ENCODE data around the gene RCOR2. TPM values are rescaled to one million over a fixed set of nuclear protein-coding genes. Genes with fewer than 3 reads are reported as not detected.

The RCOR2 gene
- total and polyA plus RNA-seq, 2 of the 13 experiments (the other 11 are each of a cell fraction or from before 2014, with no cell fraction given) = 8.3 to 8.5 TPM

- TF ChIP-seq PCBP2 (optimal IDR thresholded peaks at IDR 0.05; ENCODE audit: low read depth, low read length, poor library complexity, severe bottlenecking) (no peak), ZNF687 (CRISPR knock-in tag; IDR thresholded peaks at IDR 0.05) (peak; percentile 41), SRY (CRISPR knock-in tag; IDR thresholded peaks at IDR 0.05) (no peak), KMT2A (CRISPR knock-in tag; IDR thresholded peaks at IDR 0.05) (no peak), ZEB1 (IDR thresholded peaks at IDR 0.05; ENCODE audit: insufficient replicate concordance, low read depth) (no peak), ERF (CRISPR knock-in tag; IDR thresholded peaks at IDR 0.05) (no peak), RAD51 (IDR thresholded peaks at IDR 0.05; ENCODE audit: borderline replicate concordance) (no peak), ZNF772 (CRISPR knock-in tag; IDR thresholded peaks at IDR 0.05) (0 out of 2 replicates have a peak, but pooled peaks have one; percentile 2), HINFP (CRISPR knock-in tag; IDR thresholded peaks at IDR 0.05; ENCODE audit: low read depth) (no peak), ZNF597 (CRISPR knock-in tag; IDR thresholded peaks at IDR 0.05) (no peak), TGIF2 (CRISPR knock-in tag; IDR thresholded peaks at IDR 0.05) (no peak), HBP1 (CRISPR knock-in tag; IDR thresholded peaks at IDR 0.05; ENCODE audit: low read depth) (no peak), ZFP36 (IDR thresholded peaks at IDR 0.05; ENCODE audit: borderline replicate concordance, low read depth, low read length, partially characterized antibody) (no peak), RFXAP (CRISPR knock-in tag; IDR thresholded peaks at IDR 0.05; ENCODE audit: borderline replicate concordance) (0 out of 2 replicates have a peak, but pooled peaks have one; percentile 43), ZNF331 (CRISPR knock-in tag; IDR thresholded peaks at IDR 0.05) (0 out of 2 replicates have a peak, but pooled peaks have one; percentile 15), ZNF670 (CRISPR knock-in tag; IDR thresholded peaks at IDR 0.05; ENCODE audit: borderline replicate concordance) (no peak), ZNF232 (CRISPR knock-in tag; IDR thresholded peaks at IDR 0.05; ENCODE audit: borderline replicate concordance) (no peak), ZNF639 (CRISPR knock-in tag; conservative IDR thresholded peaks at IDR 0.05) (no peak)
Measured at GRCh38 chr11:63920126-63920938, 3.4 kb upstream of the RCOR2 start (continued).

Data from HepG2 (cell line).